CD4-positive, alpha-beta T cell (primary cell): ENCODE data around the gene KRT82. TPM values are rescaled to one million over a fixed set of nuclear protein-coding genes. Genes with fewer than 3 reads are reported as not detected.

Source experiments
- ATAC-seq: fragments of 200-7000 bp; cut with Tn5 transposase; one replicate; pipeline ENCODE4 v1.10.0; 2022; ENCODE audit warnings: mild to moderate bottlenecking; ENCODE audit not compliant: poor library complexity
- CTCF ChIA-PET: fragments of 350-600 bp; sonication (Branson Sonifier 250); formaldehyde crosslinking; loops from one replicate; lab custom pipeline; 2021; ENCODE audit warnings: antibody characterized with exemption, inconsistent platforms; lab: Charles Lee
- POLR2A ChIA-PET: fragments of 350-600 bp; sonication (Branson Sonifier 250); formaldehyde crosslinking; loops from one replicate; lab custom pipeline; 2021; ENCODE audit warnings: antibody characterized with exemption, inconsistent platforms; lab: Charles Lee
- DNase-seq, 14 experiments: peaks; one replicate each; pipeline ENCODE4 v3.0.0-alpha.2; 2013 to 2020; ENCODE audit warnings: mixed read lengths in 2 of 14
- H3K27ac ChIP-seq, 2 donors: one replicate each; pipeline versions ENCODE4 v1.5.1 to v1.7.0; 2013; ENCODE audit warnings: low read length in 2 of 2, low read depth in 1 of 2, mild to moderate bottlenecking in 1 of 2
- H3K27me3 ChIP-seq, 2 experiments: 1 replicate in 1 of 2; 2 replicates in 1 of 2; pipeline versions ENCODE4 v1.6.1 to v1.7.0; 2013; ENCODE audit warnings: low read length in 2 of 2, control low read depth in 1 of 2, mild to moderate bottlenecking in 1 of 2, moderate library complexity in 1 of 2; ENCODE audit not compliant: insufficient read depth in 2 of 2, control insufficient read depth in 1 of 2
- H3K36me3 ChIP-seq: one replicate; pipeline ENCODE4 v1.6.1; 2013; ENCODE audit warnings: low read length, control low read depth; ENCODE audit not compliant: insufficient read depth
- H3K4me1 ChIP-seq: one replicate; pipeline ENCODE4 v1.6.1; 2013; ENCODE audit warnings: low read length, control low read depth; ENCODE audit not compliant: insufficient read depth
- H3K4me3 ChIP-seq: one replicate; pipeline ENCODE4 v1.5.1; 2013; ENCODE audit warnings: mild to moderate bottlenecking, low read length, moderate library complexity
- H3K9me3 ChIP-seq, 2 experiments: 1 replicate in 1 of 2; 2 replicates in 1 of 2; pipeline versions ENCODE4 v1.6.1 to v1.7.0; 2013; ENCODE audit warnings: low read length in 2 of 2, mild to moderate bottlenecking in 2 of 2, control low read depth in 1 of 2, moderate library complexity in 1 of 2; ENCODE audit not compliant: control insufficient read depth in 1 of 2, insufficient read depth in 1 of 2
- H3K27ac Mint-ChIP-seq: one replicate; pipeline ENCODE4 v1.8.0; 2020; ENCODE audit warnings: mixed read lengths
- H3K27me3 Mint-ChIP-seq: one replicate; pipeline ENCODE4 v1.8.0; 2021; ENCODE audit warnings: mixed read lengths
- H3K36me3 Mint-ChIP-seq: one replicate; pipeline ENCODE4 v1.8.0; 2021; ENCODE audit warnings: low read depth, mixed read lengths
- H3K4me1 Mint-ChIP-seq: one replicate; pipeline ENCODE4 v1.8.0; 2021; ENCODE audit warnings: low read depth, mixed read lengths
- H3K4me3 Mint-ChIP-seq: one replicate; pipeline ENCODE4 v1.8.0; 2020; ENCODE audit warnings: mild to moderate bottlenecking, mixed read lengths
- H3K9me3 Mint-ChIP-seq: one replicate; pipeline ENCODE4 v1.8.0; 2020; ENCODE audit warnings: mixed read lengths
- intact Hi-C, 2 experiments: fragments of 100-400 bp; cut with DNase I in 1 of 2; cut with micrococcal nuclease in 1 of 2; formaldehyde crosslinking; loops; one replicate each; pipeline versions ENCODE4 v1.15.1 to v1.9.0; 2023 to 2025; cut with DNase I, micrococcal nuclease
- total RNA-seq, 174 experiments: library from RNA in 2 of 174; stranded (reverse) in 2 of 174; gene quantifications; one replicate each; pipeline ENCODE4 v1.2.3 and lab custom pipeline; 2021 to 2026
- TF ChIP-seq, protein P1 (sequence below): fragments of 200-600 bp; IDR thresholded peaks from one replicate; pipeline ENCODE4 v1.8.0; 2022; ENCODE audit warnings: antibody characterized with exemption, mild to moderate bottlenecking

KRT82 gene
- total RNA-seq, 2 experiments from 2014 or later = not detected

DNA sequence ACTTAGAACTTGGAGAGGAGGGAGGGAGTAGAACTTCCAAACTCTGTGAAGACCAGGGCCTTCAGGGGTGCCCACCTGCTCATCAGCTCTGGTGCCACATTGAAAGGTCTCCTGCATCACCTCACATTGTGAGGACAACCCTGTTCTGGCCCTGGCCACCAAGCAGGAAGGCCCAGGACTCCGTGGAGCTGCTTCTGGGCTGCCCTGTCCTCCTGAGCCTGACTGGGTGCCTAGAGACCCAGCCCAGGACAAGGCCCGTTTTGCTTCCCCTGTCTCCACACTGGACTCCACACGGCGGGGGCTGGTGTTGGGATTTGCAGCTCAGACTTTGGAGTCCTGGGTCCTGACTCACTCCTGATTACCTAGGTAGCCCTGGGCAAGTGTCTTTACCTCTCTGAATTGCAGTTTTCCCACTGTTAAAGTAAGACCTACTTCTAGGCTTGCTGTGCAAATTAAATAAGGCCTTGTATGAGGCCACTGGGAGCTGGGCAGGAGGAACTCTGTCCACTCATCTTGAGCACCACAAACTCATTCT lies 12.5 kb upstream of the KRT82 start:
- H3K27ac ChIP-seq = no peak overlapping the region
- no peaks in the 10 kb centered on the region for H3K9me3 Mint-ChIP-seq
- no peak overlapping the region for H3K4me3 ChIP-seq
- TF ChIP-seq, protein P1, sequence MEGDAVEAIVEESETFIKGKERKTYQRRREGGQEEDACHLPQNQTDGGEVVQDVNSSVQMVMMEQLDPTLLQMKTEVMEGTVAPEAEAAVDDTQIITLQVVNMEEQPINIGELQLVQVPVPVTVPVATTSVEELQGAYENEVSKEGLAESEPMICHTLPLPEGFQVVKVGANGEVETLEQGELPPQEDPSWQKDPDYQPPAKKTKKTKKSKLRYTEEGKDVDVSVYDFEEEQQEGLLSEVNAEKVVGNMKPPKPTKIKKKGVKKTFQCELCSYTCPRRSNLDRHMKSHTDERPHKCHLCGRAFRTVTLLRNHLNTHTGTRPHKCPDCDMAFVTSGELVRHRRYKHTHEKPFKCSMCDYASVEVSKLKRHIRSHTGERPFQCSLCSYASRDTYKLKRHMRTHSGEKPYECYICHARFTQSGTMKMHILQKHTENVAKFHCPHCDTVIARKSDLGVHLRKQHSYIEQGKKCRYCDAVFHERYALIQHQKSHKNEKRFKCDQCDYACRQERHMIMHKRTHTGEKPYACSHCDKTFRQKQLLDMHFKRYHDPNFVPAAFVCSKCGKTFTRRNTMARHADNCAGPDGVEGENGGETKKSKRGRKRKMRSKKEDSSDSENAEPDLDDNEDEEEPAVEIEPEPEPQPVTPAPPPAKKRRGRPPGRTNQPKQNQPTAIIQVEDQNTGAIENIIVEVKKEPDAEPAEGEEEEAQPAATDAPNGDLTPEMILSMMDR = no peak
- ChIA-PET POLR2A (no interaction called here), CTCF (no interaction called here)
- H3K4me1 ChIP-seq = no peaks in the 10 kb centered on the region
- peaks cover 0 to 3% of the 10 kb centered on the region in 2 experiments for H3K9me3 ChIP-seq
- no peak for ATAC-seq
- H3K27ac Mint-ChIP-seq = no peak overlapping the region
- no peaks in the 10 kb centered on the region for H3K4me1 Mint-ChIP-seq
- no peak for DNase-seq
- H3K36me3 ChIP-seq = no peaks in the 10 kb centered on the region
- no peaks in the 10 kb centered on the region for H3K27me3 ChIP-seq
- intact Hi-C loops = no loop called here
- H3K27me3 Mint-ChIP-seq = peaks cover 16% of the 10 kb centered on the region
- H3K36me3 Mint-ChIP-seq = no peaks in the 10 kb centered on the region
- no peak overlapping the region for H3K4me3 Mint-ChIP-seq

DNA sequence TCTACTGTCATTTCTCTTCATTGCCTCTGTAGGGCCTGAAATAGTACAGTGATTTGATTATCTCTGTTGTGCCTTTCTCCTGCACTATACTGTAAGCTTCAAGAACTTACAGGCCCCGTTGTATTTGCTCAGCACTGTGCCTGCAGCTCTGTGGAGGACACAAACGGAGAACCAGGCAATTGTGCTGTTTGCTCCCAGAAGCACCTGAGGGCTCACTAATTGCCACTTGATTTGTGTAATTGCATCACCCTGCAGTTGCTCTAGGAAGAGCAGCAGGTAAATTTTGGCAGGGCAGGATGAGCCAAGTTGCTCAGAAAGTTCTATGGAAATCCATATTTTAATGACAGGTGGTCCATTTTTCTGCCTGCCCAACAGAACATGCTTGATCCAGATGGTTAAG lies 11.6 kb upstream of the KRT82 start:
- ChIA-PET CTCF (no interaction called here), POLR2A (no interaction called here)
- H3K9me3 Mint-ChIP-seq = no peaks in the 10 kb centered on the region

DNA sequence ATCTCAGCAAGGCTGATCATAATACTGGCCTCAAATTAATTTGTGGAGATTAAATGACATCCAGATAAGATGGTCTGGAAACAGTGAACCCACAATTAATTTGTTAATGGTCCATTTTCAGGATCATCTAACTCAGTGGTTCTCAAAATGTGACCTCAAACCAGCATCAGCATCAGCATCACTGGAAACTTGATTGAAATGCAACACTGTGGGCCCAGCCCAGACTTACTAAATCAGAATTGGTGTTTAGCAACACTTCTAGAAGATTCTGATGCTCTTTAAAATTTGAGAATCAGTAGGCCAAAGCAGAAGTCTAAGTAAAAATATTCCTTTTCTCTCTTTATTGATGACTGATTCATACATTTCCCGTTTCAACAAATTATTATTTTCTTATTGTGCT lies 10.7 kb upstream of the KRT82 start:
- H3K4me1 Mint-ChIP-seq = no peaks in the 10 kb centered on the region
- no peaks in the 10 kb centered on the region for H3K36me3 Mint-ChIP-seq
- ChIA-PET POLR2A (no interaction called here), CTCF (no interaction called here)
- H3K9me3 Mint-ChIP-seq = no peaks in the 10 kb centered on the region
- ATAC-seq = no peak
- no peaks in the 10 kb centered on the region for H3K4me1 ChIP-seq
- no peak overlapping the region for H3K4me3 ChIP-seq
- H3K9me3 ChIP-seq = peaks cover 0 to 3% of the 10 kb centered on the region in 2 experiments
- no peak overlapping the region for H3K27ac Mint-ChIP-seq
- H3K27me3 Mint-ChIP-seq = peaks cover 16% of the 10 kb centered on the region
- no peak overlapping the region for H3K27ac ChIP-seq
- H3K27me3 ChIP-seq = no peaks in the 10 kb centered on the region
- TF ChIP-seq, protein P1 = no peak
- no peak overlapping the region for H3K4me3 Mint-ChIP-seq
- intact Hi-C loops = no loop called here
- DNase-seq = no peak
- H3K36me3 ChIP-seq = no peaks in the 10 kb centered on the region

More for the DNA sequence above, 11.6 kb upstream of the KRT82 start:
- H3K4me3 Mint-ChIP-seq = no peak overlapping the region
- peaks cover 19% of the 10 kb centered on the region for H3K27me3 Mint-ChIP-seq
- DNase-seq = no peak
- H3K9me3 ChIP-seq = peaks cover 0 to 3% of the 10 kb centered on the region in 2 experiments
- H3K4me3 ChIP-seq = no peak overlapping the region
- H3K27me3 ChIP-seq = no peaks in the 10 kb centered on the region
- intact Hi-C loops = no loop called here
- no peaks in the 10 kb centered on the region for H3K4me1 ChIP-seq
- H3K27ac Mint-ChIP-seq = no peak overlapping the region
- H3K27ac ChIP-seq = no peak overlapping the region
- H3K36me3 Mint-ChIP-seq = no peaks in the 10 kb centered on the region
- H3K36me3 ChIP-seq = no peaks in the 10 kb centered on the region
- H3K4me1 Mint-ChIP-seq = no peaks in the 10 kb centered on the region
- no peak for ATAC-seq
- TF ChIP-seq, protein P1 = no peak
